ENCODE data around the gene C9orf43. TPM values are rescaled to one million over a fixed set of nuclear protein-coding genes. Genes with fewer than 3 reads are reported as not detected.

The C9orf43 gene
- total RNA-seq, 4 donors from 2014 or later: 0.75 TPM; not detected in 3

DNA sequence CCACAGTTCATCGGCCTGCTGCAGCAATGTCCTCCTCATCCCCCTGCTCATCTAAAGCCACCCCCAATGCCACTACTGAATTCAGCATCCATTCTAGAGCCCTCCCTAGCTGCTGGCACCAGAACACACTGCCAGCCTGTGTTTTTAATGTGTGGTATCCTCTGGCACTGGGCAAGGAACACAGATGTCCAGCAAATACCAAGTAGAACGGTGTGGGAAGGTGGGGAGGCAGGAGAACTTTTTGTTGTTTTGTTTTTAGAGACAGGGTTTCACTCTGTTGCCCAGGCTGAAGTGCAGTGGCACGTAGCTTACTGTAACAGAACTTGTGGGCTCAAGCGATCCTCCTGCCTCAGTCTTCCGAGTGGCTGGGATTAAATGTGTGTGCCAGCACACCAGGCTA lies 38.5 kb upstream of the C9orf43 start:
- Histone ChIP-seq H3K27ac (no peak overlapping the region), H3K4me1 (peaks cover 0 to 24% (median 12%) of the 10 kb centered on the region in 4 donors), H3K27me3 (no peaks in the 10 kb centered on the region), H3K4me3 (no peak overlapping the region), H3K36me3 (peaks cover 0 to 13% (median 3%) of the 10 kb centered on the region in 4 donors), H3K9me3 (no peaks in the 10 kb centered on the region)
- in situ Hi-C loops (cut with MboI; ENCODE audit: low pct_ligation_motif_present in 1 of 4, low pct_unique_long_range_greater_than_20kb in 1 of 4, low sequenced_read_pairs in 3 of 4) (no loop called here), intact Hi-C loops (cut with DNase I; ENCODE audit: low total_unique reads) (no loop called here)
- WGBS, 2 donors (ENCODE audit: low coverage in 1 of 2): 80 to 85% methylated on average over 1 to 5 of the region's 5 CpGs
- TF ChIP-seq POLR2AphosphoS5 (IDR thresholded peaks at IDR 0.05) (peak in 1 of 3 donors; percentile 6), POLR2A (IDR thresholded peaks at IDR 0.05) (peak; percentile 19), CTCF (IDR thresholded peaks at IDR 0.05) (no peak), EP300 (IDR thresholded peaks at IDR 0.05; ENCODE audit: low read depth) (no peak)
- DNase-seq: no peak

GRCh38 chr9:113373256-113373655 lies 37.3 kb upstream of the C9orf43 start:
- intact Hi-C loops (cut with DNase I; ENCODE audit: low total_unique reads) (no loop called here), in situ Hi-C loops (cut with MboI; ENCODE audit: low pct_ligation_motif_present in 1 of 4, low pct_unique_long_range_greater_than_20kb in 1 of 4, low sequenced_read_pairs in 3 of 4) (no loop called here)
- Histone ChIP-seq H3K36me3 (peaks cover 0 to 13% (median 3%) of the 10 kb centered on the region in 4 donors), H3K27me3 (no peaks in the 10 kb centered on the region), H3K4me1 (peaks cover 0 to 30% (median 19%) of the 10 kb centered on the region in 4 donors), H3K4me3 (no peak overlapping the region), H3K9me3 (no peaks in the 10 kb centered on the region), H3K27ac (peak overlapping the region in 3 of 4 donors; percentile 13 to 38 (median 37))
- TF ChIP-seq CTCF (IDR thresholded peaks at IDR 0.05) (no peak), POLR2A (IDR thresholded peaks at IDR 0.05) (no peak), POLR2AphosphoS5 (IDR thresholded peaks at IDR 0.05) (no peak), EP300 (IDR thresholded peaks at IDR 0.05; ENCODE audit: low read depth) (no peak)
- no peak for DNase-seq
- WGBS, 2 donors (ENCODE audit: low coverage in 1 of 2): 54% methylated on average over 3 of the region's 3 CpGs; no CpG with 5 or more reads in 1 of the 2 donors

DNA sequence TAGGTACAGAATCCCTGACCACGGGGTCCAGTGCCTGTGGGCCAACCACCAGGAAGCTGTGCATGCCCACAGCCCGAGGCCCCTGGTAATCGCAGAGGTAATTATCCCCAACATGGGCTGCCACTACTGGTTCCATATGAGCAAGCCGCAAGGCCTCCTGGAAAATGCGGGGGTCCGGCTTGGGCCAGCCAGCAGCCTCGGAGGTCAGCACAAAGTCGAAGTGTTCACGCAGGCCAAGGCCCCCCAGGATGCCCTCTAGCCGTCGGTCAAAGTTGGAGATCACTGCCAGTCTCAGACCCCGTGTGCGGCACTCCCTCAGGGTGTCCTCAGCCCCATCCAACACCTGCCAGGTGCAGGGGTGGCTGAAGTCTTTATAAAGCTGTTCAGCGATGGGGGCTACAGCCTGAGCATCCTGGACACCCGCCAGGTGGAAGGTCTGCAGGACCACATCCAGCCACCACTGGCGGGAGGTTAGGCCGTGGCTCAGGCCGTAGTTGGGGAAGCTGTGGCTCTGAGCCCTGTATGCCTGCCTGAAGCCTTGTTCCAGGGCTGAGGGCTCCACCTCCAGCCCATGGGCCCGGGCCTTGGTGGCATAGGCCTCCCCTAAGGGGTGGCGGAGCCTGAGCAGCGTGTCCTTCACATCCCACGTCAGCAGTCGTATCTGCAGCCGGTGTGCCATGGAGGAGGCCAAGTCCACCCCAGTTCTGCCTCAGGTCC lies 36.7 kb upstream of the C9orf43 start:
- intact Hi-C loops (cut with DNase I; ENCODE audit: low total_unique reads) (no loop called here), in situ Hi-C loops (cut with MboI; ENCODE audit: low pct_ligation_motif_present in 1 of 4, low pct_unique_long_range_greater_than_20kb in 1 of 4, low sequenced_read_pairs in 3 of 4) (no loop called here)
- Histone ChIP-seq H3K4me3 (no peak overlapping the region), H3K9me3 (no peaks in the 10 kb centered on the region), H3K27me3 (no peaks in the 10 kb centered on the region), H3K36me3 (peaks cover 0 to 13% (median 3%) of the 10 kb centered on the region in 4 donors), H3K4me1 (peaks cover 0 to 30% (median 19%) of the 10 kb centered on the region in 4 donors), H3K27ac (peak overlapping the region in 3 of 4 donors; percentile 13 to 38 (median 37))
- no peak for DNase-seq
- whole genome bisulfite sequencing, 2 donors (ENCODE audit: low coverage in 1 of 2): 69% methylated on average over 14 of the region's 24 CpGs; no CpG with 5 or more reads in 1 of the 2 donors
- TF ChIP-seq POLR2A (IDR thresholded peaks at IDR 0.05): no peak
- no peak for TF ChIP-seq EP300 (IDR thresholded peaks at IDR 0.05; ENCODE audit: low read depth)
- no peak for TF ChIP-seq POLR2AphosphoS5 (IDR thresholded peaks at IDR 0.05)
- TF ChIP-seq CTCF (IDR thresholded peaks at IDR 0.05): no peak

DNA sequence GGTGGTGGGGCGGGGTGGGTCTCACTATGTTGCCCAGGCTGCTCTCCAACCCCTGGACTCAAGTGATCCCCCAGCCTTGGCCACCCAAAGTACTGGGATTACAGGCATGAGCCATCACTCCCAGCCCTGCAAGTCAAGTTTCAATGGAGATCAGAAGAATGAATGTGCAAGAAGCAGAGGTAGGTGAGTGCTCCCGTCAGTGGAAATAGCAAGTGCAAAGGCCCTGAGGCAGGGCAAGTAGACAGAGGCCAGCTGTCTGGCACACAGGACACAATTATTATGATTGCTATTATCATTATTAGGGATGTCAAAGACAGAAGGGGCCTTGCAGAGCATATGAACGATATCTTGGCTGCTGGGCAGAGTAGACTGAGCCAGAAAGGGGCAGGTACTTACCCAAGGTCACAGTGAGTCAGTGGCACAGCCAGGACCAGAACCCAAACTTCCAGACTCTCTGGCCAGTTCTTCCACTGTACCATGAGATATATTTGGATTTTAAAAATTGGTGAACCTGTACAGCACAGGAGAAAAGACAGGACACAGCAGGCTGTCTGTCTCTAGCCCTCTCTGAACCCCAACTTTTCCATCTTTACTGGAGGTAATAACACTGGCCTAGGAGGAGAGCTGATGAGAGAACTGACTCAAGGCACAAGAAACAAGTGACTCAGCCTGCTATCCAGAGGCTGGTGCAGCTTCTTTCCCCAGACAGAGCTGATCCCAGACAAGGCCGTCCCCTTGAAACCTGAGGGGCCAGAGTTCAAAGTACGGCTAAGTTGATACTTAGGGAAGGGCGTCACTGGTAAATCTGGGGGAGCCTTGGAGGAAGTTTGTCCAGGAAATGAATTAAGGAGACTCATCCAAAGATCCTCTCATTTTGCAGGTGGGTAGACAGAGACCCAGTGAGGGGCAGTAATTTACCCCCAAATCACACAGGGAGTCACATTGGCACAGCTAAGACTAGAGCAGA lies 35.2 kb upstream of the C9orf43 start:
- WGBS, 2 donors (ENCODE audit: low coverage in 1 of 2): 67 to 100% methylated on average over 1 to 6 of the region's 6 CpGs
- DNase-seq: peak; percentile 75

More for the DNA sequence above, 35.2 kb upstream of the C9orf43 start:
- H3K9me3 ChIP-seq: no peaks in the 10 kb centered on the region
- TF ChIP-seq POLR2AphosphoS5 (IDR thresholded peaks at IDR 0.05): peak in 2 of 3 donors; percentile 45 to 78
- TF ChIP-seq CTCF (IDR thresholded peaks at IDR 0.05): no peak
- peak; percentile 51 for TF ChIP-seq POLR2A (IDR thresholded peaks at IDR 0.05)
- TF ChIP-seq EP300 (IDR thresholded peaks at IDR 0.05; ENCODE audit: low read depth): no peak
- no peaks in the 10 kb centered on the region for H3K27me3 ChIP-seq
- peaks cover 0 to 13% (median 3%) of the 10 kb centered on the region in 4 donors for H3K36me3 ChIP-seq
- peaks cover 0 to 35% (median 23%) of the 10 kb centered on the region in 4 donors for H3K4me1 ChIP-seq
- peak overlapping the region; percentile 81 to 96 (median 94) for H3K27ac ChIP-seq
- intact Hi-C loops (cut with DNase I; ENCODE audit: low total_unique reads): no loop called here
- peak overlapping the region in 3 of 4 donors; percentile 56 to 89 (median 84) for H3K4me3 ChIP-seq
- in situ Hi-C loops (cut with MboI; ENCODE audit: low pct_ligation_motif_present in 1 of 4, low pct_unique_long_range_greater_than_20kb in 1 of 4, low sequenced_read_pairs in 3 of 4): no loop called here
